ENCODE results near the gene SNED1.

Gene SNED1

DNA sequence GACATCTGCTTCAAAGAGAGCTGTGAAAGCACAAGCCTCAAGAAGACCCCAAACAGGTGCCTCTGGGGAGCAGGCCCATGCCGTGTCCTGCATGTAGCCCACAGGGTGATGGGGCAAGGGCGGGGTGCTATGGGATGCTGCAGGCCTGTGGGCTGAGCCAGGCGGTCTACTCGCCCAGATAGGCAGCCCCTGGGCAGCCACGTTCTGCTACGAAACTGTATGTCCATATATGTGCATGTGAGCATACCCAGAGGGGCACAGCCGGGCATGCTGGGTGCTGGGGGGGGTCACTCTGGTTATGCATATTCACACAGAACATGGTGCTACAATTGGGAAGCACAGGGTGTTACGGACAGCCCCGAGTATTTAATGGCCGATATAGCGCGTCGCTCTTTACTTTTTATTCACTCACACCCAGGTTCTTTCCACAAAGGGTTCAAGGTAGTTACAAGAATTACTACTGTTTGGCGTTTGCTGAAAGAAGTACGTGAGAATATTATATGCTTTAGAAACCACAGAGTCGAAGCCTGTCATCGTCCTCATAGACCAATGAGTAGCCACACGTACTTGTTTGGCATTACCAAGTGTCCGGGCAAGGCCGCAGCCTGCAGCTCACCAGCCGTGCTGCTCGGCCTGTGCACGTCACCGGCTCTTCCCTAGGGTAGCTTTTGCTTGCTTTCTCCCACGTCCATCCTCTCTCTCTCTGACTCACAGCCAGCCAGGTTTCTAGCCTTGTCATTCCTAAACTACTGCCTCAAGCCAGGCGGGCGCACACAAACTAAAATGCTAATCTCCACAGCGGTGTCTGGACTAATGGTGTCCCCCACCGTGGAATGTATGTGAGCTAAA is 89.2 kb downstream of the SNED1 start:
- no peak overlapping the region for H3K9ac ChIP-seq (ENCODE audit: low read depth, low read length)
- no peaks in the 10 kb centered on the region for H3K79me2 ChIP-seq (ENCODE audit: insufficient read depth, low read length)
- H3K4me2 ChIP-seq (ENCODE audit: insufficient read depth, low read length), result no peak overlapping the region
- no peaks in the 10 kb centered on the region for H3K4me1 ChIP-seq (ENCODE audit: insufficient read depth, low read length)
- H3K4me3 ChIP-seq (ENCODE audit: low read depth in 1 of 2, low read length in 2 of 2), result no peak overlapping the region
- DNase-seq, result no peak
- peaks cover 66% of the 10 kb centered on the region for H3K36me3 ChIP-seq (ENCODE audit: insufficient read depth, low read length)
- no peak for ATAC-seq (ENCODE audit: insufficient read depth, low read depth)
- H4K20me1 ChIP-seq (ENCODE audit: insufficient read depth, low read length), result peaks cover 11% of the 10 kb centered on the region
- TF ChIP-seq EZH2 (IDR thresholded peaks at IDR 0.05; ENCODE audit: borderline replicate concordance, low read depth, low read length, severe bottlenecking), result no peak
- TF ChIP-seq, protein P1, sequence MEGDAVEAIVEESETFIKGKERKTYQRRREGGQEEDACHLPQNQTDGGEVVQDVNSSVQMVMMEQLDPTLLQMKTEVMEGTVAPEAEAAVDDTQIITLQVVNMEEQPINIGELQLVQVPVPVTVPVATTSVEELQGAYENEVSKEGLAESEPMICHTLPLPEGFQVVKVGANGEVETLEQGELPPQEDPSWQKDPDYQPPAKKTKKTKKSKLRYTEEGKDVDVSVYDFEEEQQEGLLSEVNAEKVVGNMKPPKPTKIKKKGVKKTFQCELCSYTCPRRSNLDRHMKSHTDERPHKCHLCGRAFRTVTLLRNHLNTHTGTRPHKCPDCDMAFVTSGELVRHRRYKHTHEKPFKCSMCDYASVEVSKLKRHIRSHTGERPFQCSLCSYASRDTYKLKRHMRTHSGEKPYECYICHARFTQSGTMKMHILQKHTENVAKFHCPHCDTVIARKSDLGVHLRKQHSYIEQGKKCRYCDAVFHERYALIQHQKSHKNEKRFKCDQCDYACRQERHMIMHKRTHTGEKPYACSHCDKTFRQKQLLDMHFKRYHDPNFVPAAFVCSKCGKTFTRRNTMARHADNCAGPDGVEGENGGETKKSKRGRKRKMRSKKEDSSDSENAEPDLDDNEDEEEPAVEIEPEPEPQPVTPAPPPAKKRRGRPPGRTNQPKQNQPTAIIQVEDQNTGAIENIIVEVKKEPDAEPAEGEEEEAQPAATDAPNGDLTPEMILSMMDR (IDR thresholded peaks at IDR 0.05; ENCODE audit: borderline replicate concordance, extremely low read depth, low read length, poor library complexity, severe bottlenecking), result no peak
- no peaks in the 10 kb centered on the region for H3K27me3 ChIP-seq (ENCODE audit: insufficient read depth, low read length, poor library complexity)
- no peaks in the 10 kb centered on the region for H3K9me3 ChIP-seq (ENCODE audit: insufficient read depth, low read length, severe bottlenecking)
- H2AFZ ChIP-seq (ENCODE audit: low read depth, low read length), result no peak overlapping the region
- no peak overlapping the region for H3K27ac ChIP-seq (ENCODE audit: low read length)

DNA sequence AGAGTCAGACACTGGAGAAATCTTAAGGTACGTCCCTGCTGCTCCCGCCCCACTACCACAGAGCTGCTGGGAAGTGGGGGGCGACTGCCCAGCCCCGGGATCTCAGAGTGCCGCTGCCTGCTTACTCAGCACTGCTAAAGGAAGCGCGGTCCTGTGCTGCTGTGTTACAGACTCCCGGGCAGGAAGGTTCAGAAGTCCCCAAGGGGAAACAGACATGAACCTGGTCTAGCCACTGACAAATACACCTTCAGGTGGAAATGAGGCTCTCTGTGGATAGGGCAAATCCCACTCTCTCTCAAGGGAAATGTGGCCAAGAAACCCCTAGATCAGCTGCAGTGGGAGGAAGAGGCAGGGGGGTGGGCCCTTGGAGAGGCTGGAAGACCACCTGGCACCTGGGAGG is 90.0 kb downstream of the SNED1 start:
- Histone ChIP-seq H3K9me3 (ENCODE audit: insufficient read depth, low read length, severe bottlenecking) (no peaks in the 10 kb centered on the region), H3K27me3 (ENCODE audit: insufficient read depth, low read length, poor library complexity) (no peaks in the 10 kb centered on the region), H3K27ac (ENCODE audit: low read length) (no peak overlapping the region), H4K20me1 (ENCODE audit: insufficient read depth, low read length) (peaks cover 11% of the 10 kb centered on the region), H3K4me2 (ENCODE audit: insufficient read depth, low read length) (no peak overlapping the region), H3K79me2 (ENCODE audit: insufficient read depth, low read length) (no peaks in the 10 kb centered on the region), H2AFZ (ENCODE audit: low read depth, low read length) (no peak overlapping the region), H3K4me3 (ENCODE audit: low read depth in 1 of 2, low read length in 2 of 2) (no peak overlapping the region), H3K9ac (ENCODE audit: low read depth, low read length) (no peak overlapping the region), H3K4me1 (ENCODE audit: insufficient read depth, low read length) (no peaks in the 10 kb centered on the region), H3K36me3 (ENCODE audit: insufficient read depth, low read length) (peaks cover 73% of the 10 kb centered on the region)
- no peak for TF ChIP-seq EZH2 (IDR thresholded peaks at IDR 0.05; ENCODE audit: borderline replicate concordance, low read depth, low read length, severe bottlenecking)
- TF ChIP-seq, protein P1 (IDR thresholded peaks at IDR 0.05; ENCODE audit: borderline replicate concordance, extremely low read depth, low read length, poor library complexity, severe bottlenecking), result no peak
- ATAC-seq (ENCODE audit: insufficient read depth, low read depth), result no peak
- no peak for DNase-seq

DNA sequence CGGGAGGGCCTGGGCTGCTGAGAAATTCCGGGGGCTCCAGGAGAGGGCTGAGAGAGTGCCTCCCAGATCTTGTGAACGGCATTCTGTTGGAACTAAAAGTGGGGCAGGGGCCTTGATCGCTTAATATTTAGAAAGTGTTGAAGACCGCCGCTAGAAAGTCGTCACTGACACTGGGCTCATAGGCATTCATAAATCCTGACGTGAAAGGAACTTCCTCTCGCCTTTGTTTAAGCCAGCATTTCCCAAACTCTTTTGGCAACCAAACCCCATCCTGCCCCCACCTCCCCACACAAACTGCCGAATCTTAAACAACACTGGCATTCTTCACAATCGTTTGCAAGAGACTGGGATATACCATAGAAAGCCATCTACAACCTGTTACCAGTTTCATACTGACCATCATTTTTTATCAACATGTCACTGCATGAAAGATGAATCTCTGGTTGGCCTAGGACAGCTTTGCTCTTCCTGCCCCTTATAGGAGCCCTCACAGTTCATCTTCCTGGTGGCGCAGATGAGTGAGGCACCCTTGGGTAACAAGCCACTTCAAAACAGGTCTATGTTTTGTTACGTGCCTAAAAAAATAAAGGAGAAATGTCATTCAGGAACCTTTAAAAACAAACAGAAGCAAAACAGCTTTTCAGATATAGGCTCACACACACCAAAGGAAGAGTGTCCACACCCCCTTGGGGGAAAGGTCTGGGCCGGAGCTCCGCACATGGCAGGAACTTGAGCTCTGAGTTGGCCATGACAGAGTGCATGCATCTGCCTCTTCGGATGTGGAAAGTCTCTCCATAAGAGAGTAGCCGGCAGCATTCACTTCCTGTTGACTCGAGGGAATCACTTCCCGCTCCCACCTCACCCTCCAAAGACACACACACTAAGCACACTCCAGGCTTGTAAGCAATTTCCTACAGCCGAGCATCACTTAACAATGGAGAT is 90.6 kb downstream of the SNED1 start:
- ATAC-seq (ENCODE audit: insufficient read depth, low read depth) (no peak), DNase-seq (no peak)
- H3K36me3 ChIP-seq (ENCODE audit: insufficient read depth, low read length), result peaks cover 80% of the 10 kb centered on the region
- no peak overlapping the region for H3K9ac ChIP-seq (ENCODE audit: low read depth, low read length)
- H3K27ac ChIP-seq (ENCODE audit: low read length), result no peak overlapping the region
- no peak for TF ChIP-seq EZH2 (IDR thresholded peaks at IDR 0.05; ENCODE audit: borderline replicate concordance, low read depth, low read length, severe bottlenecking)
- TF ChIP-seq, protein P1 (IDR thresholded peaks at IDR 0.05; ENCODE audit: borderline replicate concordance, extremely low read depth, low read length, poor library complexity, severe bottlenecking), result no peak
- H3K4me2 ChIP-seq (ENCODE audit: insufficient read depth, low read length), result no peak overlapping the region
- H3K79me2 ChIP-seq (ENCODE audit: insufficient read depth, low read length), result no peaks in the 10 kb centered on the region
- H3K9me3 ChIP-seq (ENCODE audit: insufficient read depth, low read length, severe bottlenecking), result no peaks in the 10 kb centered on the region
- no peaks in the 10 kb centered on the region for H3K27me3 ChIP-seq (ENCODE audit: insufficient read depth, low read length, poor library complexity)
- H3K4me3 ChIP-seq (ENCODE audit: low read depth in 1 of 2, low read length in 2 of 2), result no peak overlapping the region
- H2AFZ ChIP-seq (ENCODE audit: low read depth, low read length), result no peak overlapping the region
- H4K20me1 ChIP-seq (ENCODE audit: insufficient read depth, low read length), result peaks cover 11% of the 10 kb centered on the region
- no peaks in the 10 kb centered on the region for H3K4me1 ChIP-seq (ENCODE audit: insufficient read depth, low read length)
